ENCODE data around the gene WDR86.

The WDR86 gene, protein sequence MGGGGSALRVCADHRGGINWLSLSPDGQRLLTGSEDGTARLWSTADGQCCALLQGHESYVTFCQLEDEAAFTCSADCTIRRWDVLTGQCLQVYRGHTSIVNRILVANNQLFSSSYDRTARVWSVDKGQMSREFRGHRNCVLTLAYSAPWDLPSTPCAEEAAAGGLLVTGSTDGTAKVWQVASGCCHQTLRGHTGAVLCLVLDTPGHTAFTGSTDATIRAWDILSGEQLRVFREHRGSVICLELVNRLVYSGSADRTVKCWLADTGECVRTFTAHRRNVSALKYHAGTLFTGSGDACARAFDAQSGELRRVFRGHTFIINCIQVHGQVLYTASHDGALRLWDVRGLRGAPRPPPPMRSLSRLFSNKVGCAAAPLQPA

DNA sequence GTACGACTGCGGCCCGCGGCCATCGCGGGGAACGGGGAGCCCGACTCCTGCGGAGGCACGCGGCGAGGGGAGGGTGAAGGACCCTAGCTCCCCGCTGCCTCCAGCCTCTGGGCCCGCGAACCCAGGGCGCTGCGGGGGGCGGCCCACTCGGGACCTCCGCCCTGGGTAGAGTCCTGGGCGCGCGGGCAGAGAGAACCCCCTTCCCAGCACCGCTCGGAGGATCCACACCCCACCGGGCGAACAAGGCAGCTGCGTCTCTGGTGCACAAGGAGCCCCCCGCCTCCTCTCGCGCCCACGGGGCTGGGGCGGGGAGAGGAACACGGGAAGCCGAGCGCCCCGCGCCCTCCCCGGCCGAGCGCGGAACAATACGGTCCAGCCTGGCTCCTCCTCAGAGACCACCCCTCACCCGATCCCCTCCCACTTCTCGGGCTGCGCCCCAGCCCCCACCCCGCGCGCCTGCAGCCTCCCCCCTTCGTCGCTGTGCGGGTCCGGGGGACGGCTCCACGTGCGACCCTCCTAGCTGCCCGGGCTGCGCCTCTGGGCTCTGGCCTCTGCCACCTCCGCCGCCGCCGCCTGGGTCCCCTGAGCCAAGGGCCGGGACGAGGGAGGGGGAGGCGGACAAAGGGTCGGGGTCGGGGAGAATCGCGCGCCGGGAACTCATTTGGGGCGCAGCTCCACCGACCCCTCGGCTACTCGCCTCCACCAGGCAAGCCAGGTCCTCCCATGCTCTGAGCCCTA is at the start of gene WDR86:
Gene WDR86 (minus strand): TSS at position 372 of the 738 bp plus-strand sequence. CDS start 449 bp downstream, outside the sequence.
- no peak for ATAC-seq

DNA sequence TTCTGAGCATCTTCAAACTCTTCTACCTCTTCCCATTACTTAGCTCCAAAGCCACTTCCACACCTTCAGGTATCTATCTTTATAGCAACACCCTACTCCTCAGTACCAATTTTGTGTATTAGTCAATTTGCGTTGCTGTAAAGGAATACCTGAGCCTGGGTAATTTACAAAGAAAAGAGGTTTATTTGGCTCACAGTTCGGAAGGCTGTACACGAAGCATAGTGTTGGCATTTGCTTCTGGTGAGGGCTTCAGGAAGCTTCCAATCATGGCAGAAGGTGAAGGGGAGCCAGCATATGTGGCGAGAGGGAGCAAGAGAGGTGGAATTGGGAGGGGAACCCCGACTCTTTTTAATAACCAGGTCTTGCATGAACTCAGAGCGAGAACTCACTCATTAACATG is 47.7 kb upstream of the WDR86 start:
- ATAC-seq = no peak

DNA sequence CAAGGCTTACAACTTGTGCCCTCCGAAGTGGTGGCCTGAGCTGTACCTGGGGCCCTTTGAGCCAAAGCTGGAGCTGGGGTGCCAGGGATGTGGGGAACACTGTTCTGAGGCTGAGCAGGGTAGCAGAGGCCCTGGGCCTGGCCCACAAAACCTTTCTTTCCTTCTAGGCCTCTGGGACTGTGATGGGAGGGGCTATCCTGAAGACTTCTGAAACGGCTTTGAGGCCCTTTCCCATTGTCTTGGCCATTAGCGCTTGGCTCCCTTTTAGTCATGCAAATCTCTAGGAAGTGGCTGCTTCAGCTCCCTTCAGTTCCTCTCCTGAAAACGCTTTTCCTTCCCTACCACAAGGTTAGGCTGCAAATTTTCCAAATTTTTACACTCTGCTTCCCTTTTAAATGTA is 46.9 kb upstream of the WDR86 start:
- ATAC-seq = no peak

DNA sequence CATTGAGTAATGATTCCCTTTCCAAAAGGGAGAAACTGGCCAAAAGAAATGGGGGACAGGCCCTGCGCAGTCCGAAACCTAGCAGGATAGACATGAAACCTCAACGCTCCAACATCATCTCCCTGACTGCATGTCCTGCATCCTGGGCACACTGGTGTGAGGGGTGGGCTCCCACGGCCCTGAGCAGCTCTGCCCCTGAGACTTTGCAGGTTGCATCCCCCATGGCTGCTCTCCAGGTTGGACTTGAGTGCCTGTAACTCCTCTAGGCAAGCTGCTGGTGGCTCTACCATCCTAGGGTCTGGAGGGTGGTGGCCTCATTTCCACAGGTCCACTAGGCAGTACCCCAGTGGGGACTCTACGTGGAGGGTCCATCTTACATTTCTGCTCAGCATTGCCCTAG is 46.4 kb upstream of the WDR86 start:
- no peak for ATAC-seq

DNA sequence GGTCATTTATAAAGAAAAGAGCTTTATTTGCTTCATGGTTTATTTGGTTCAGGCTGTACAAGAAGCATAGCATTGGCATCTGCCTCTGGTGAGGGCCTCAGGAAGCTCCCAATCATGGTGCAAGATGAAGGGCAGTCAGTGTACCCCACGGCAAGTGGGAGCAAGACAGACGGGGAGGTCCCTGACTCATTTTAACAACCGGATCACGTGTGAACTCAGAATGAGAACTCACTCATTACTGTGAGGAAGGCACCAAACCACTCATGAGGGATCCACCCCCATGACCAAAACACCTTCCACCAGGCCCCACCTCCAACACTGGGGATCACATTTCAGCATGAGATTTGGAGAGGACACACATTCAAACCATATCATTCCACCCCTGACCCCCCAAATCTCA is 45.9 kb upstream of the WDR86 start:
- peak in 1 of 2 donors; percentile 36 for ATAC-seq

DNA sequence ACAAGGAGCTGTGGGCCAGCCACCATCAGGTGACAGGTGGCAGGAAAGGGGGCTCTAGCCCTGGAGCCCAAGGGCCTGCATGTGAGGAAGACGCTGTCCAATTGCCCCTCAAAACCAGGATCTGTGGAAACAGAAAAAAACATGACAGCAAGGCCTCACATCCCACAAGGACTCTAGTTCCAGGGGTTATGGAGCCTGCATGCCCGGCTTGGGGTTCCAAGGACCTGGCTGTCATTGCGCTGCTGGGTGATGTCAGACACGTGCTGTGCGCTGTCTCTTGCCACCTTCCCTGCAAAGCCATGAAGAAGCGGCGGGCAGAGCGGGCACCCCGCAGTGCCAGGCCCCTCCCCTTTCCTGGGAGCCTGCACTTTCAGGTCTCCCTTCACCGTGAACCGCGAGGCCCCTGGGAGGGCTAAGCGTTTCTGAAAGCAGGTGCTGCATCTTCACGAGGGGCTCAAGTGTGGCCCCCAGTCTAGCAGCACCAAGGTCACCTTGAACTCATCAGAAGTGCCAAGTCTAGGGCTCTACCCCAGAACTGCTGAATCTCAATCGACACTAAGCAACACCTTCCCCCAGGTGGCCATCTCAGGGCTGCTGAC is 45.2 kb upstream of the WDR86 start:
- ATAC-seq = no peak

DNA sequence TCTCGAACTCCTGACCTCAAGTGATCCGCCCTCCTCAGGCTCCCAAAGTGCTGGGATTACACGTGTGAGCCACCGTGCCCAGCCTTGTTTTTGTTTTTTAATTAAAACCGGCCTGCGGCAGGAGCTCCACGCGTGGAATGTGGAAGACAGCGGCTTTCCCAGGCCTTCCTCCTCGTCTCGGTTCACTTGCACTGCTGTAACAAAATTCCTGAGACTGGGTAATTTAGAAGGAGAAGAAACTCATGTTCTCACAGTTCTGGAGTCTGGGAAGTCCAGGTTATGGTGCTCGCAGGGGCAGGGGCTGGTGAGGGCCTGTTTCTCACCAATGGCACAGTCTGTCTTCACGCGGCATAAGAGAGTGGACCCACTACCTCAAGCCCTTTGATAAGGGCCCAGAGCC is 44.5 kb upstream of the WDR86 start:
- no peak for ATAC-seq

DNA sequence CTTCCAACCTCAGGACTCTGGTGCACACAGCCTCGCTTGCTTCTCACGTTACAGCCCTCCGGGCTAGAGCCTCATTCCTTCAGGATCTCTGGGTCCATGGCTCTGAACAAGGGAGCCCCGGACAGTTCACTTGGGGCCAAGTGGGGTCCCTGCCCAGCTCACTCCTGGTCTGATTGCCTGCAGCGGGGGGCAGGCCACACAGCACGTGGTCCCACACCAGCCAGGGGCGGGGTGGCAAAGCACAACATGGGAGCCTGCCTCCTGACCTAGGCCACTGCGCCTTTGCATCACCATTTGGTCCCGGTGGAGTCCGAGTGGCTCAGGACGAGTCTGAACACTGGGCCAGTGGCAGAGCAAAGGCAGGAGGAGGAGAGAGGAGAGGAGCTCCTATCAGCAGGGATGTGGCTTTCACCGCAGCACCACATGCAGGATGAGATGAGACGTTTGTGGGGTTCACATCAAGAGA is 43.5 kb upstream of the WDR86 start:
- no peak for ATAC-seq

DNA sequence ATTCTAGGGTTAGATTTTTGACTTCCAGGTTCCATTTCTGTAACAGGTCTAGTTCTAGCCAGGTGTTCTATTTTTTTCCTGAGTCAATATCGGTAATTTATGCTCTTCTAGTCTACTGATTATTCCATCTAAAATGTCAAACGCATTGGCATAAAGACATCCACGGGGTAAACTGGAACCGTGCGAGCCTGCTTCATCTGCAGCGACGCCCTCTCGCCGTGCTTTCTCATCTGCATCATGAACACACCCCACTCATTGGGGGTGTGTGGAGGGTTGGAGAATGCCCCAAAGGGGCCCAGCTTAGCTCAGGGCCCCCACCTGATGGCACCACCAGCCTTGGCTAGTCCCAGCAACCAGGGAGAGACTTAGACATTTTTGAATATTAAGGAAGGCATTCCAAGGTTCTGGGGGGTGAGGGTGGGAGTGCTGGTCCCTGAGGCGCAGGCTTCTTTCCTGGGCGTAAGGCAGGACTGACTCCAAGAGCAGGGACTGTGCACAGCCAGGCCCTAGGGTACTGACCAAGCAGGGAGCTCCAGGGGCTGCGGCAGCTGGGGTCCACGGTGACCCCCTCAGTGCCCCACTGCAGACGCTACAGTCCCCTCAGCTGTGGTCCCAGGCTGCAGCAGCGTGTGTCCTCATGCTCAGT is 43.0 kb upstream of the WDR86 start:
- ATAC-seq = no peak

DNA sequence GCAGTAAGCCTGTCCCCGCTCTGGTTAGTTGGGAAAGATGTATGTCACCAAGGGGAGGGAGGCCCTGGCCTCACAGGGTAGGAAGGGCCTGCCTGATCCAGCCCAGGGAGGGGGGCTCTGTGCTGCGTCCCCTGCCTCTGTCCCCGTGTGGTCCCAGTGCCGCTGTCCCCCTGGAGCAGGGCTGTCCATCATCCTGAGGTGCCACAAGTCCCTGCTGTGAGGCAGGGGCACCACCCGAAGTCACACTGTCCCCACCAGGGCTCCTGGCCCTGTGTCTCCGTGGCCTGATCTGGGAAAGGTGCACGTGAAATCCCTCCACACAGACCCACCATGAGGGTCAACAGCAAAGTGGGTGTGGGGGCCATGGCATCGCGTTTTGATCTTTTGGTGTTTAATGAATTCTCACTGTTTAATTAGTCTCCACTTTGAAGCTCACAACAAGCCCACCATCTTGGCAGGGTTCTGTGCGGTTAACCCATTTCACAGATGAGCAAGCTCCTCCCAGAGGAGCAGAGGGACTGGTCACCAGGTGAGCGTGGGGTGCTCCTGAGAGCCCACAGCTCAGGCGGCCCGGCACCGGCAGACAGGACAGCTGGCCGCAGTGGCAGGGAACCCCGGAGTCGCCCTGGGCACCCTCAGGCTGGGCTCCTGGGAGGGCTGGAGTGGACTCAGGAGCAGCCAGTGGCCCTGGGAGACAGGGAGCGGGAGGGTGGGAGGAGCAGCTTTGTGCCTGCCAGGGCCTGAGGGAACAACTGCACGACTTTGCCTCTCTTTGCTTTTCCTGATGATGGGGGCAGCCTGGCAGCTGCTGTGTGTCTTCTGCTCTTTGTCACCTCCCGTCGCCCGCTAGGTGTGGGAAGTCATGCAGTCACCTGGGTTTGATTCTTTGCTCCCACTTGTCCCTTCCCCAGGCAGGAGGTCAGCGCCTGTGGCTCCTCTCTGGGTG is 42.1 kb upstream of the WDR86 start:
- no peak for ATAC-seq

DNA sequence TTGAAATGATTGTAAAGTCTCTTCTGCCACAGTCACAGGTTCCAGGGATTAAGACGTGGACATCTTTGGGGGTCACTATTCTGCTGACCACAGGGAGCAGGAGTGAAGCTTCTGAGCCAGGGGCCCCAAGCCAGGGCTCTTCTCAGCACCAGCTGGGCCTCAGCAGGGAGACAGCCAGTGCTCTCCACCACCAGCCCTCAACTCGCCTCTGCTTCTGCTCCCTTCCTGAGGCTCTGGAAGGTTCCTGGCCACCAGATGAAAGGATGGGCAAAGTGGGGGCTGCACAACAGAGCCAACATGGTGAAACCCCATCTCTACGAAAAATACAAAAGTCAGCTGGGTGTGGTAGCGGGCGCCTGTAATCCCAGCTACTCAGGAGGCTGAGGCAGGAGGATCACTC is 41.3 kb upstream of the WDR86 start:
- no peak for ATAC-seq

DNA sequence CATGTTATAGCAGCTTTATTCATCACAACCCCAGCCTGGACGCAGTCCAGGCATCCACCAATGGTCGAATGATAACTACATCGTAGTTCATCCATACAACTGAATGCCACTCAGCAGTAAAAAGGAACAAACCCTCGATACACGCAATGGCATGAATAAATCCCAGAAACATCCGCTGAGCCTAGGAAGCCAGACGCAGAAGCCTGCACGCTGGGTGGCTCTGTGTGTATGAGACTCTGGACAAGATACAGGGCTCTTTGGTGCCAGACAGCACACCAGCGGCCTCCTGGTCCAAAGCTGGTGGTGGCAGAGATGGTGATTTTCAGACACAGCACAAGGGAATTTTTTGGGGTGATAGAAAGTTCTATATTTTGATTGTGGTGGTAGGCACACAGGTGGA is 40.2 kb upstream of the WDR86 start:
- ATAC-seq = no peak

DNA sequence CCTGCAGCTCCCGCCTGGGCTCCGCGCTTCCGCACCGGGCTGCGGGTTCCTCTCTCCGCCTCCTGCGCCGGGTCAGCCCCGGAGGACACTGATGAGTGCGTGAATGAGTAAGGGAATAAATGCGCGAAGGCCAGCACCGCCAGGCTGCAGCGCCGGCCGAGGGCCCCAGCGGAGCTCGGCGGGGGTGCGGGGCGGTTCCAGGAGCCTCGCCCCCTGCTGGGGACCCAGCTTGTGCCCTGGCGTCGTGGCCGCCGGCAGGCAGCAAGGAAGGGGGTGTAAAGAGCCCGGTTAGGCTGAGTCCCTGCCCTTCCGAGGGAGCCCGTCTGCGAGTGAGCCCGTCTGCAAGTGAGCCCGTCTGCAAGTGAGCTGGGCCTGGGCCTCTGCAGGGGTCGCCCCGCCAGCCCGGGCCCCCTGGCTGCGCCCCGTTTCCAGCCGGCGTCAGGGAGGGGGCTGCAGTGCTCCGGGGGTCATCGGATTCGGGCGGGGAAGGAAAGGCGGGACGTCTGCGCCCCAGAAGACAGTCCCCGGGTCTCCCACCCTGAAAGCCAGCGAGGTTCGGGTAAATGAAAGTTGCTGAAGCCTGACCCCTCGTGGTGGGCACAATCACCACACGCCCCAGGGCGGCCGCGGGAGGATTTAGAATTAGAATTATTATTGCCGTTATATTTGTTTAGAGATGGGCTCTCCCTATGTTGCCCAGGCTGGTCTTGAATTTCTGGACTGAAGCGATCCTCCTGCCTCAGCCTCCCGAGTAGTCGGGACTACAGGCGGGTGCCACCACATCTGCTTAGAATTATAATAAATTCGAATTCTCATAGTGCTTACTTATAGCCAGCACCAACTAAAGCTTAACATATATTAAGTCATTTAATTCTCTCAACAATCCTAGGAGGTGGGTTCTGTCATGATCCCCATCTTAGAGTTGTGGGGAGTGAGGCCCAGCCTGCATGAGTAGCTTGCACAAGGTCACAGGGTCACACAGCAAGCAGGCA is 38.7 kb upstream of the WDR86 start:
- peak; percentile 79 for ATAC-seq

DNA sequence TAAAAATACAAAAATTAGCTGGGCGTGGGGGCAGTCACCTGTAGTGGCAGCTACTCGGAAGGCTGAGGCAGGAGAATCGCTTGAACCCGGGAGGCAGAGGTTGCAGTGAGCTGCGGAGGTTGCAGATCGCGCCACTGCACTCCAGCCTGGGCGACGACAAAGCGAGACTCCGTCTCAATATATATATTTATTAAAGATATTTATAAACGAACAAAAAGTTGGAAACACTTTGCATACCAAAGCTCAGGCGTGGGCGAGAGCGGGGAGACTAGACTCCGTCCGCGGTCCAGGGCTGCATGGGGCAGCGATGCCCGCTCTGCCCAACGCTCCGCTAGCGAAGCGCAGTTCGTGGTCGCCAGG is 38.0 kb upstream of the WDR86 start:
- no peak for ATAC-seq

DNA sequence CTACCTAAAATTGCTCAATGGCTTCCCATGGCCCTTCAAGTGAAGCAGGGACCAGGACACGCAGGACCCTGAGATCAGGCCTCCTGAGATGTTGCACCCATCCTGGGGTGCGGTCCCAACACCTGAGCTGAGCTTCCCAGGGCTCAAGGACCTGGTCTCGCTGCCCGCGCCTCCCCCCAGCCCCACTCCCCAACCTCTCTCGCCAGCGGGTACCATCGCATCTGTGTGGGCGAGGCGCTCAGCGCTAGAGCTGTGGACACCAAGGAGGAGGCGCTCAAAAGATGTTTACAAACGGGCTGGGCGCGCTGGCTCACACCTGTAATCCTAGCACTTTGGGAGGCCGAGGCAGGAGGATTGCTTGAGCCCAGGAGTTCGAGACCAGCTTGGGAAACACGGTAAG is 37.5 kb upstream of the WDR86 start:
- ATAC-seq = no peak

DNA sequence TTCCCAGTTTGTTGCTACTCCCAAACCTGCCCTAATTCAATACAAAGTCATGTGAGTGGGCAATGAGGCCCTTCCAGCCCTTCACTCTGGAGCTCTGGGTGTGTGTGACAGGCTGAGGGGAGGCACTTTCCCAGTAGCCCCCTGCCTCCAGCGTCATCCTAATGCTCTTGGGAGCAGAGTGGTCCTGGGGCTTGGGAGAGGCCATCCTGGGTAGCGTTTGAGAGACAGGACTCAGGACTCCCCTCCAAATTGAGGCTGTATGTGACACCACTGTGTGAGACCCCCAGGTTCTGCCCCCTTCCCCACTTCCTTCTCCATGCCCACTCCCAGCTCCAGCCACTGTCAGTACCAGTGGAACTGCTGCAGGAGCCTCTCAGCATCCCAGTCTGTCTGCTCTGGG is 36.6 kb upstream of the WDR86 start:
- ATAC-seq = no peak

DNA sequence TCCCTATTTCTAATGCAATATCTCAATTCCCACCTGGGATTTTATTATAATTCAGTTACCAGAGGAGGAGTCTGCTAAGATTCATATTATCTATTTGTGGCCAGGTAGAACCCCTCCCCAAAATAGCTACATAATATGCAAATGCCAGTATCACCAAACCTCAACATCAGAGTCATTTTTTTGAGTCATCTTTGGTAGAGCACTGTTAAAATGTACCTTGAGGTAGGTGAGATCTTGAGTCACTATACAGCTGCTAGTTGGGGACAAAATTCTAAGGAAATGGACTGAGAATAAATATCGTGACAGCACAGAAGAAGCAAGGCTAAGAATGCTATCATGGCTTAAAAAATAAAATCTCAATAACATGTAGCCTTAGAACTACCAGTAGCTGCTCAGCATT is 34.8 kb upstream of the WDR86 start:
- ATAC-seq = peak; percentile 53 to 59

DNA sequence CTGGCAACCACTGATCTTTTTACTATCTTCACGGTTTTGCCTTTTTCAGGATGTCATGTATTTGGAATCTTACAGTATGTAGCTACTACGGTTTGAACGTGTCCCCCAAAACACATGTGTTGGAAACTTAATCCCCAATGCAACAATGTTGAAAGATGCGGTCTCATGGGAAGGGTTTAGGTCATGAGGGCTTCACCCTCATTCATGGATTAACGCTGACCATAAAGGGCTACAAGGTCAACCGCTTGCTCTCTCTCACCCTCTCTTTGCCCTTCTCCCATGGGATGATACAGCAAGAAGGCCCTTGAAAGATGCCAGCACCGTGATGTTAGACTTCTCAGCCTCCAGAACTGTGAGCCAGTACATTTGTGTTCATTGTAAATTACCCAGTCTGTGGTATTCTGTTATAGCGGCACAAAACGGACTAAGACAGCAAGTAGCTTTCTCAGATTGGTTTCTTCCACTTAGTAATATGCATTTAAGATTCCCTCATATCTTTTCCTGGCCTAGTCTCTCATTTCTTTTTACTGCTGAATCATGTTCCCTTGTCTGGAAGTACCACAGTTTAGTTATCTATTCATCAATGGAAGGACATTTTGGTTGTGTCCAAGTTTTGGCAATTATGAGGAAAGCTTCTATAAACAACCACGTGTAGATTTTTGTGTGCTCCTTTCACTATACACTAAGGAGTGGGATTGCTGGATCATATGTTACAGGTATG is 33.1 kb upstream of the WDR86 start:
- ATAC-seq = no peak

DNA sequence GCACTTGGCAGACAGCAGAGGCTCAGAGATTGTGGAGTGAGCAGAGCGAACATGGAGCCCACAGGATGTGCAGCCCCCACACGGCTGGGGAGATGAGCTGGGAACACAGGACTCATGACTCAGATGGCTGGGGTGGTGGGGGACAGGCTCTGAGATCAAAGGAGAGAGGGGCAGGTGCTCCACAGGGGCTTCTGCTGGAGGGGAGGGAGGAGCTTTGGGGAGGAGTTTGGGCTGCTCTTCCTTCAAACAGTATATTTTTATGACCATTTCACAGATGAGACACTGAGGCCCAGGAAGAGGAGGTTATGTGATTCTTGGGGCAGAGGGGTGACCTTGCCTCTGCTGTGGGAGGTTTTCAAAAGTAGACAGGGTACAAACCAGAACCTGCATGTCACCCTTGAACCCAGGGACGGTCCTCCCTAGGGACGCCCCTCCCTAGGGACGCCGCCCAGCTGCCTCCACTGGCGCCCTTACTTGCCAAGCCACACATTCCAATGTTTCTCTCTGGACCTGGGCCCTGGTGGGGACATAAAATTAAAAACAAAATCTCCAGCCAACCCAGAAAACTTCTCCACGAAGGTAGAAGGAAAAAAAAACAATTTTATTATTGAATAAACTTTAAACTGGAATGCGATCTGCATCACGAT is 31.1 kb upstream of the WDR86 start:
- ATAC-seq = no peak
